ENCODE measurements around the gene C16orf87. TPM values are rescaled to one million over a fixed set of nuclear protein-coding genes. Genes with fewer than 3 reads are reported as not detected.

Gene C16orf87
- total RNA-seq, 4 donors from 2014 or later = 5.1 to 13.3 (median 6.2) TPM

GRCh38 chr16:46746821-46747776 is 83.9 kb downstream of the C16orf87 start:
- no peaks in the 10 kb centered on the region for H3K4me1 ChIP-seq
- intact Hi-C loops (cut with DNase I) = no loop called here
- no peak for DNase-seq
- TF ChIP-seq POLR2A (IDR thresholded peaks at IDR 0.05) (no peak), CTCF (IDR thresholded peaks at IDR 0.05) (no peak)
- no peak overlapping the region for H3K27ac ChIP-seq
- no peak overlapping the region for H3K4me3 ChIP-seq (replicated peaks in 1 of 3)
- no peaks in the 10 kb centered on the region for H3K9me3 ChIP-seq
- no peaks in the 10 kb centered on the region for H3K27me3 ChIP-seq
- no peaks in the 10 kb centered on the region for H3K36me3 ChIP-seq
- WGBS, 2 donors = 79 to 89% methylated on average over 14 to 15 of the region's 15 CpGs

Small RNA genes within 50 kb of the gene (small RNA-seq; reads per million reads assigned to genes)
- not detected for gene AC007225.2

Other genes starting within 250 kb of the C16orf87 start
- 1 to 10 TPM in 1 of 4 donors, not detected in 3; 1.8 TPM for gene SHCBP1, start 209.8 kb downstream of the C16orf87 start, total RNA-seq
- 10 to 100 TPM; 52.8 to 71.6 (median 62.6) TPM for gene VPS35, start 142.0 kb downstream of the C16orf87 start, total RNA-seq
- gene ORC6, start 141.5 kb downstream of the C16orf87 start, total RNA-seq = 1 to 10 TPM in 3 of 4 donors, under 1 TPM in 1; 0.27 to 4.0 (median 1.7) TPM
- gene MYLK3, start 82.8 kb downstream of the C16orf87 start, total RNA-seq = under 1 TPM in 3 of 4 donors, not detected in 1; 0.10 to 0.27 (median 0.11) TPM
- gene GPT2, start 53.2 kb upstream of the C16orf87 start, total RNA-seq = 10 to 100 TPM in 3 of 4 donors, 1 to 10 TPM in 1; 5.5 to 19.2 (median 13.2) TPM
- 10 to 100 TPM; 55.6 to 86.0 (median 62.1) TPM for gene DNAJA2, start 142.5 kb upstream of the C16orf87 start, total RNA-seq